NCI-H748 (cell line): ENCODE measurements around the gene MAPKAP1.

Source experiments
- DNase-seq: peaks from one replicate; lab custom pipeline; 2025; ENCODE audit not compliant: unreplicated experiment; lab: John Stamatoyannopoulos, UW

MAPKAP1 gene

DNA sequence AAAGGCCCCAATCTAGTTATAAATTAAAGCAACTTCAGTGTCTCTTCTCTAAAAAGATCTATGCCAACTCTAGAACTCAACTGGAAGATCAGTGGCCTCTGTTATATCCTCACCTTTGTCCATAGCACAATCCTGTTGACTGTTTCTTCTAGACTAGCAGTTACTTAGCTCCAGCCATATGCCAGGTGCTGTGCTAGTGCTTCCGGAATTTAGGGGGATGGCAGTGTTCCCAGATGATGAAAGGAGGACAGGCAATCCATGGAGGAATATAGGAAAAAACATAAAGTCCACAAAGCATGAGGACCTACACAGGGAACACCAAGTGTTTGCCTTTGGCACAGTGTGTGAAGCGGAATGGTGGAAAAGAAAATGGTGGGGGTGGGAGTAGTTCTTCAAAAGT lies 214.3 kb downstream of the MAPKAP1 start:
- no peak for DNase-seq

DNA sequence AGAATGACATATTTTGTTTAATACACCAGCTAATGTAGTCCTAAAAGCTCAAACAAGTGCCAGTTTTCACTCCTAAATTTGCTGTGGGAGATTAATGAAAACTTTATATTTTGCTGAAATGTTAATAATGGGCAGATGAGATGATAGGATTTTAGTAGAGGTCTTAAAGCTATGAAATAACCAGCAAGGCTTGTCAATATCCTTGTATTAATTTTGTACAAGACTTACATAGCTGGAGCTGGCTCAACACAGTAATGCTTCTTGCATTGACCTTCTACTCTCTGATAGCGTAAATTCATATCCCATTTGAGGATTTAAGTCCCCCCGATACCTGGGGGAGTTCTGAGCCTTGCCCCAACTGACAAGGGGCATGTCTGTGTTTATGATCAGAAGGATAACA lies 219.2 kb downstream of the MAPKAP1 start:
- DNase-seq = no peak

DNA sequence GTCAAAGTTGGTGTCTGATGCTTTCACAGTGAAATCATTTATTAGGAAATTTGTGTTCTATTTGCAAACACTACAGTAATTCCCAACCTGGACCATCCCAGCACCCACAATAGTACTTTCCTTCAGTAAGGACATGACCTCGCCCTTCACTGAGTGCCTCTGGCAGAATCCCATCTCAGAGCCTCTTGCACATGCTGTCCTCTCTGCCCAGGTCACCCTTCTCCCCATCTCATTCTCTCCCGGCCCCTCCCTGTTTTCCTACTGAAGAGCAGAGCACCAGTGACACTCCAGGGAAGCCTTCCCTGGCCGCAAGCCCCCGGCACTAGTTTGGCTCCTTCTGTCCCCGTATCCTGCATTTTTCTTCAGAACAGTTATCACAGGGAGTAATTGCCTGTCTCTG lies 220.4 kb downstream of the MAPKAP1 start:
- no peak for DNase-seq

GRCh38 chr9:125486152-125486508 lies 220.9 kb downstream of the MAPKAP1 start:
- DNase-seq = no peak

- no peak for DNase-seq
Measured at GRCh38 chr9:125485471-125486151, 221.4 kb downstream of the MAPKAP1 start.

DNA sequence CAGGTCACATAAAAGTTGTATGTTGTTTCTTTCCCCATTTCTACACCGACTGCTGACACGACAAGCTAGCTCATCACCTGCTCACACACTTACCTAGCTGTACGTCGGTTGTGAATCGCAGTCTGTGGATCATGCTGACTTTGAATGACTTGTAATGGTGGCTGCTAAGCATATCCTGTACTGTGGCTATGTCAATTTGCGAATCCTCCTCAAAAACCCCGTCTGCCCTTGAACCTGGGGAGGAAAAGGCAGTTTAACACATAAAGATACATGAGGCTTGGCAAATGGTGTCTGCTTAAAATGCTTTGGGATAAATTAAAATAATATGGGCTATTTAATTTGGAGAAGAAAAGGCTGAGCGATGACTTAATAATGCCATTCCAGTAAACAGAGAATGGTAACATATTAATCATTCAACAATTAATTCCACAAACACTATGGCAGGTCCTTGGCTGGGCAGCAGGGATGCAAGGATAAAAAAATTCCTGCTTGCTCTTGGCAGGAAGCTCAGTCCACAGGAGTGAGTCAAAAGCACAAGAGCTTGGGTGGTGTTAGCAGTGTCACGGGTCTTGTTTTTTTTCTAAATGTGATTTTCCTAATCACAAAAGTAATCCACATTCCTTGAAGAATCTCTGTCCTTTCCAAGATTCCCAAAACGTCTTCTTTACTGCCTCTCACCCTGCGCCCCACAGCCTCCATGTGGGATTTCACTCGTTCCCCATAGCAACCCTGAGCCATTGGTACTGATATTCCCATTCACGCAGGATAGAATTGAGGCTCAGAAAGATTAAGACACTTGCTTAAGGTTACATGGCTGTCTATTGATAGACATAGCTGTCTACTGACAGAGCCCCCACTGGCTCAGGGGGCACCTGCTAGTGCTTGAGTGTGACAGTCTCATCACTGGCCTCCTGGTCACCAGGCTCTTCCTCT lies 222.4 kb downstream of the MAPKAP1 start:
- DNase-seq = no peak

DNA sequence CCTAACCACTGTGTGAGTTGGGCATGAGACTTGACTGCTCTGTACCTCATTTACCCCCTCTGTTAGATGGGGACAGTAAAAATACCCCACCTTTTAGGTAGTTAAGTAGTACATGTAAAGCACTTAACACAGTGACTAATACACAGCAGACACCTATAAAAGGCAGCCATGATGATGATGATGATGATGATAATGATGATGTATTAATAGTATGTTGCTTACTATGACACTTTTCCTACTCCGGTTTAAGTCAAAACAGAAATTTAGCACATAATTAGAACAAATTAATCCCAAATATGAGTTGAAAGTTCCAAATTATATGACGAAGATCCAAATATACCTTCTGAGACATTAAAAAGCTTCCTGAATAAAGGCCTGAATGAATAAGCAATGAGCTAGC lies 223.3 kb downstream of the MAPKAP1 start:
- no peak for DNase-seq

DNA sequence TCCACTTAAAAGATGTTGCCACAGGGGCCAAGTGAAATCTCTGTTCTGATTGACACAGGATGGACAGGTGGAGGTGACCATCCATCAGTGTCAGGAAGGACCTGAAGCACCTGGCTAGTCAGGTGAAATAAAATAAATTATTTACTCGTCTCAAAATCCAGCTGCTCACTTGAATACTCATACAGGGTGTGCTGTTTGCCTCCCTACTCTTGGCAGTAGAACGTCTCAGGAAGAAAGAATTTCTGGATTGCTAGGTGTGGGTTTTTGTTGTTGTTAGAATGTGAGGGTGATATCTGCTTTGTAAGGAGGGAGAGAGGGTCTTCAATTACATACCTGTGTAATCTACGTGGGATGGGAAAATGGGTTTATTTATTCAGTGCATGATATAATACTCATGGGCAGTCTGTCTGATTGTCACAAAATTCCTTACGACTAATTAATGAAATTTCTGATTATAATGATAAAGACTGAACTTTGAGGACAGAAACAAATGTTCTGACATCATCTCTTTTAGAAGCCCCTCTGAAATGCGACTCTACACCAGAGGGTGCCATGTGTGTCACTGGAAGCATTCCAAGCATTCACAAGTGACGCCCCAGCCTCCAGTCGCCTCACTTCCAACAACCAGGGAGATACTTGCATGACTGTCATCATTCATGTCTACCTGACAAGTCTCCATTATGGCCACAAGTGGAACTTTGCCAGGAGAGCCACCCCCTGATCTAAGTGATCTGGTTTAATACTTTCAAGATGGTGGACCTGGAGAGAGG lies 227.0 kb downstream of the MAPKAP1 start:
- DNase-seq = peak; percentile 26

- DNase-seq = no peak
Measured at GRCh38 chr9:125477089-125477544, 229.9 kb downstream of the MAPKAP1 start.

- DNase-seq = no peak
Measured at GRCh38 chr9:125476645-125477044, 230.4 kb downstream of the MAPKAP1 start.

GRCh38 chr9:125475385-125475784 lies 231.6 kb downstream of the MAPKAP1 start:
- no peak for DNase-seq

- DNase-seq = peak; percentile 42
Measured at GRCh38 chr9:125472926-125473701, 233.9 kb downstream of the MAPKAP1 start.

DNA sequence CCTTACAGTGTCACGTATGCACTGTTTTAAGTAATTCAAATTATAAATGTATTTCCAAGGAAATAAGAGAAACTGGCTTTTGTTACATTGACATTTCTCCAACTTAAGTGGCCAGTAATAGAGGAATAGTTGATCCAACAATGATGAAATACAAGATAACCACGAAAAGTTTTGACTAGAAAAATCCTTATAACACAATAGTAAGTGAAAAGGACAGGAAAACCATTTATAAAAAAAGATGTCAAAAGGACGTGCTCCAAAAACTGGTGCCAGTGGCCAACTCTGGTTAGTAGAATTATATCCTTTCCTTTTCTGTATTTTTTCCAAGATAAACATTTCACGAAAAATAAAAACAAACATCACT lies 234.5 kb downstream of the MAPKAP1 start:
- DNase-seq = no peak

DNA sequence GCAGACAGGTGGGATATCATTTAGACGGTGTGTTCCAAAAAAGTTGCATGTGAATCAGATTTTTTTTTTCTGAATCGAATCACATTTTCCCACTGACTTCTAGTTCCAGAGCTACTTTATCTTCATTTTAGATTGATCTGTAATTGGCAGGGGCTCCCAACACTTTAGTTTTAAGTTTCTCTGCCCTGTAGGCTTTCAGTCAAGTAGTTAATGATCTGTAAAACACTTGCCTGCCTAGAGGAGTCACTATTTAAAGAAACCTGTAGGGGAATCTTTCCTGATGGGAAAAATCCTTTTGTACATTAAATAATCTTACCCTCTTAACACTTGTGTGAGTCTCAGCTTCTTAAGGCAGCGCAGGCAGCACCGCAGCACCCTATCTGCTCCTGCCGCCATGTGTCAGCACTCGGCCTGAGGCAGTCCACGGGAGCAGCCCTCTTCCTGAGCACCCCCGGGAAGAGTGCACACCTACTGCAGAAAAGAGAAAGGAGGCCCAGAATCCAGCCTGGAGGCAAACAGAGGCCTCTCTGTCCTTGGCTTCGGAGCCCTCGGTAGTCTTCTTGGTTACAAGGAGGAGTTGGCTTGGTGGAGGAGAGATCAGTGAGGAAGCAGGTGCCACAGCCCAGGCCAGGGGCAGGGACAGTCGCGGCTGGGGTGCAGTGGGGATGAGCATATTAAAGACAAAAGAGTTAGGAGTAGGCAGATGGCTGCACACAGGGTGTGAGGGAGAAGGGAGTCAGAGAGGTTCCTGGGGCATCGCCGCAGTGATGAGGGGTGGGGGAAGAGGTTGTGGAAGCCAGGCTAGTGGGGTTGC lies 236.0 kb downstream of the MAPKAP1 start:
- DNase-seq = no peak

DNA sequence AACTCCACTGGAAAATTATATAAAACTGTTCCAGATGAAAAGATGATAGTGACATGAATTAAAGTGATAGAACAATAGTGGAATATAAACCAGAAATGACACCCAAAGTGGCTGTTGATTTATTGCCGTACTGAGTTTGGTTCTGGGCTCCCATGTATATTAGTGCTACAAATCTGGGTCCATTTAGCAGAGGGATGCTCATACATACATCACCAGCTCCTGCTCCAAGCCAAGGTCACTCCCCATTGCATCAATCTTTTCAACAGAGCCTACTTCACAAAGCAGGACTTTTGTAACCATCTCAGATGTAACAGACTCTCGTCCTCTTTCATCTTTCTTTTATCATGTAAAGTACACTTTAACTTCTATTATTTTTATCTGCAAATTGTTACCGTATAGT lies 236.8 kb downstream of the MAPKAP1 start:
- DNase-seq = no peak

GRCh38 chr9:125468646-125469045 lies 238.4 kb downstream of the MAPKAP1 start:
- no peak for DNase-seq

DNA sequence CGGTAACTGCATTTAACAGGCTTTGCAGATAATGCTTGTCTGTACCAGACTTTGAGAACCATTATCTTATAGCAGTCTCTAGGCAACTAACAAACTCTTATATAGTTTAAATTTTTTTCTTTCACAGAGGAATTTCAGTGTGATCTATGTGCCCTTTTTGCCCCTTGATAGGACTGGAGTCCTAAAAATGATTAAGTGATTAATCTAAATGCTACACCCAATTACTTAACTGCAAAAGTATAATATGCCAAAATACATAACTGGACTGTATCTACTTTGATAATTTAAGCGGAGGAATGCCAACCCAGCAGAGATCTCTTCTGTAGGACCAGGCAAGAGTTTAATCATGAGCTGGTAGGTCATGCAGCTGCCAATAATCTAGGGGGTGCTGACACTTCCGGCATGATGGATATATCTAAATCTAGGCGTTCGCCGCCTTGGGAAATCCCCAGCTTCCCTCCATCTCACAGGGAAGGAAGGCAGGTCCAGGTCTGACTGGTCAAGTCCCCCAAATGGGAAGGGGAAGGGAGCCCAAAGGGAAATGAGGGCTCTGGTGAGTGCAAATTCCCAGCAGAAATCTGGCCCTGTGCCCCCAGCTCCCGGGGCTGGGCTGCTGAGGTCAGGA lies 239.8 kb downstream of the MAPKAP1 start:
- DNase-seq = no peak

DNA sequence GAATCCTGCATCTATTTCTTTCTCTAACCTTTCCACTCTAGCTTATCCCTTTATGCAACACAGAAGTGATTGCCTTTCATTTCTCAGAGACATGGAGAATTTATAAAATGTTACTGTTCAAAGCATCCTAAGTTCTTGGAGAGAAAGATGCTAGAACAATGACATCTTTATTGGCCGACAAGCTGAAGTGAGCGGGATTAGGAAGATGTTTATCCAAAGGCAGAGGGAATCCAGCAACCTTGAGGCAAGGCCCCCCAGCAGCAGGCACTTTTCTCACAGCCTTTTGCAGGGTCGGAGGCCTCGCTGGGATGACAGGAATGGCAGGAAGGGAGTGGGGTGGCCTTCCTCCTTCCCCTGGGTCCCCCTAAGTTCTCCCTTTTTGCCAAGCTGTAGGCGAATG lies 240.6 kb downstream of the MAPKAP1 start:
- no peak for DNase-seq

DNA sequence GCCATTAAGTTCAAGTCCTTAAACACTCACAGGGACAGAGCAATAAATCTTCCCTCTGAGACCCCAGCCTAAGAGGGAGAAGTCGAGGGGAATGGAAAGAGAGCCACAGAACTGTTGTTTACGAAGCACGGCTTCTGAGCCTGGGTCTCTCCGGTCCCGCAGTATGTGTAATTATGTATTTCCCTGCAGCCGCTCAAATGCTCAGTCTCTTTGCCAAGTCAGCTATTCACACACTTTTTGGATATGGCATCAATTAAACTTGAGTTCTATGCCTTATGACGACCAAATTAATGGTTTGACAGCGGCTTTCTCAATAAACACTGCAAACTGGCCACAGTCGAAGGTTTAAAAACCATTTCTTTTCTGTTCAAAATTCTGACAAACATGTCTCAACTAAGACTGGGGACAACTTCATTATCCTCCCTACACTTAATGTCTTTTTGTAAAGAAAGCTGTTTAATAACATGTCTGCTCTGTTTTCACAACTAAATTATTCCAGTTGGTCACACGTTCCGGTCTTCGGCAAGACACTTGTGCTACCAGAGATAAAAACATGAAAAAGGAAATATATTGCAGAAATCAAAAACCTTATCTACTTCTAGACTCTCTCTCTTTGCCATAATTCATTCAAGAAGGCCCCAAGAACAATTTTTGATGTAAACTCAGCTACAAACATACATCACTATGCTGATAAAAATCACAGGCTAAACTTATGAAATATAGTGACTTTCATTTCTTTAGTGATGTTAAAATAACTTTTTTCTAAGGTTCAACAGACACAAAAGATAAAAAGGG lies 242.2 kb downstream of the MAPKAP1 start:
- DNase-seq = no peak
